A549 treated with AZD9567 at 1 μM for 4 hours (cell line): ENCODE results near the gene KANK2. TPM values are rescaled to one million over a fixed set of nuclear protein-coding genes. Genes with fewer than 3 reads are reported as not detected.

Source experiments
- total RNA-seq: library from RNA; stranded (reverse); fragments of 200-300 nt; extraction: Qiagen RNA extraction; gene quantifications from 5 replicates; pipeline ENCODE4 v1.2.3, GENCODE V29; 2022; ENCODE audit not compliant: insufficient read depth

KANK2 gene
- 32.9 to 46.1 TPM (median 40.7 TPM) in 5 replicates for total RNA-seq

GRCh38 chr19:11197291-11198174, at the start of gene KANK2:
TSS of gene KANK2 (minus strand) at chr19:11197545. CDS start at chr19:11194511, 3,034 bp downstream.

DNA sequence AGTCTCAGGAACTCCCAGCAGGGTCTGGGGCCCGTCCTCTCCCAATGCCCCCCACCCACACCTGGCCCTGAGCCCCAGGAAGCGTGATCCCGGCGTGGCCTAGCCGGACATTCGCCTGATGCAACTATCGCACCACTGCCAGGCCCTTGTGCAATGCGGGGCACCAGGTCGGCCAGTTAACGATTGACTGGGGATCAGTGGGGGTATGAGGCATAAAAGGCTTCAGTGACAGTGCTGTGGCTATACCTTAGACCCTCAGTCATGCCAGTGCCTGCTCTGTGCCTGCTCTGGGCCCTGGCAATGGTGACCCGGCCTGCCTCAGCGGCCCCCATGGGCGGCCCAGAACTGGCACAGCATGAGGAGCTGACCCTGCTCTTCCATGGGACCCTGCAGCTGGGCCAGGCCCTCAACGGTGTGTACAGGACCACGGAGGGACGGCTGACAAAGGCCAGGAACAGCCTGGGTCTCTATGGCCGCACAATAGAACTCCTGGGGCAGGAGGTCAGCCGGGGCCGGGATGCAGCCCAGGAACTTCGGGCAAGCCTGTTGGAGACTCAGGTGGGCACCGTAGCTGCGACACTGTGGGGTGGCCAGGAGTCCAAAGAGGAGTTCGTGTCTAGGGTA, 42.1 kb upstream of the KANK2 start, which contains the start of gene ANGPTL8:
TSS of gene ANGPTL8 (plus strand) at position 243 of the 624 bp plus-strand sequence. CDS start at position 262, 19 bp downstream.

DNA sequence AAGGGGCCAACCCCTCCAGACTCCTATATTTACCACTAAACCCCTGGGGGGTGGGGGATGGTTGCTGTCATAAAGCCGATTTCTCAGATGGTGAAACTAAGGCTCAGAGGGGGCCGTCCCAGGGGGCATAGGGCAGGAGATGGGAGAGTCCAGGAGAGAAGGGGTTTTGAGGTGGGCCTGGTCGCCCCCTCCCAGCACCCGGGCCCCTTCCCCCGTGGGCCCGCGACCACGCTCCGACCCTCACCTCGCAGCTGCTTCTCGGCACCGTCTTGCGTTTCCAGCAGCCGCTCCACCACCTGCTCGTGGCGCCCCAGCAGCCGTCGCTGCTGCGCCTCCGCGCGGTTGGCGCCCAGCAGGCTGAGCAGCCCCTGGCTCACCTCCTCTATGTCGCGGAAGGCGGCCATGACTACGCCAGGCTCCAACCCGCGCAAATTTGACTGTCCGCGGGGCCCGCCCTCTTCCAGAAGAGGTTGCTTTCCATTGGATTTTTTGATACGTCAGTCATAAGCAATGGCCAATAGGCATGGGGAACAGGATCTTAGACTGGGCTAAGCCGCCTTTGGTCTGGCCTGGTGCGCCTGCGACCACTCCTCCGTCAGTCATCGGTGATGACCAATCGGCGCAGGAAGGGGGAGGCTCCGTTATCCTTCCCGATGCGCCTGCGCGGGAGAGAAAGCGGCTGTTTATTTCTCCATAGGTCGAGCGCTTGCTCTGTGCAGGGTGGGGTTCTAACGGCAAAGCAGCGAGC, 41.8 kb downstream of the KANK2 start, which contains the start of gene SPC24:
TSS of gene SPC24 (minus strand) at position 410 of the 748 bp plus-strand sequence. CDS start at position 404, 6 bp downstream.

Other genes starting within 250 kb of the KANK2 start
- 9.4 to 11.6 TPM (median 10.2 TPM) in 5 replicates for gene SMARCA4, start 236.5 kb downstream of the KANK2 start, total RNA-seq
- gene LDLR, start 108.1 kb downstream of the KANK2 start, total RNA-seq = 16.4 to 33.1 TPM (median 26.7 TPM) in 5 replicates
- 13.8 to 31.2 TPM (median 16.8 TPM) in 5 replicates for gene SPC24, start 41.8 kb downstream of the KANK2 start, total RNA-seq
- gene ANGPTL8, start 42.1 kb upstream of the KANK2 start, total RNA-seq = not detected in 5 replicates
- gene DOCK6, start 65.0 kb upstream of the KANK2 start, total RNA-seq = 7.8 to 12.7 TPM (median 8.8 TPM) in 5 replicates
- not detected in 5 replicates for gene TSPAN16, start 98.6 kb upstream of the KANK2 start, total RNA-seq
- 3.0 to 5.3 TPM (median 3.1 TPM) in 5 replicates for gene RAB3D, start 142.1 kb upstream of the KANK2 start, total RNA-seq
- gene TMEM205, start 148.7 kb upstream of the KANK2 start, total RNA-seq = 105 to 129 TPM (median 110 TPM) in 5 replicates
- 4.3 to 5.2 TPM (median 4.6 TPM) in 4 of 5 replicates, not detected in the other for gene CCDC159, start 149.0 kb upstream of the KANK2 start, total RNA-seq
- 9.8 to 10.4 TPM (median 10.2 TPM) in 5 replicates for gene PLPPR2, start 157.9 kb upstream of the KANK2 start, total RNA-seq
- gene SWSAP1, start 177.1 kb upstream of the KANK2 start, total RNA-seq = 2.1 to 2.3 TPM (median 2.2 TPM) in 4 of 5 replicates, not detected in the other
- 3.7 to 6.2 TPM (median 4.5 TPM) in 5 replicates for gene EPOR, start 186.8 kb upstream of the KANK2 start, total RNA-seq
- gene RGL3, start 221.8 kb upstream of the KANK2 start, total RNA-seq = 1.5 to 3.1 TPM (median 1.9 TPM) in 5 replicates
- gene ODAD3, start 237.6 kb upstream of the KANK2 start, total RNA-seq = 0.67 to 1.9 TPM (median 1.1 TPM) in 4 of 5 replicates, not detected in the other
- 250 to 268 TPM (median 262 TPM) in 5 replicates for gene PRKCSH, start 238.1 kb upstream of the KANK2 start, total RNA-seq